Thyroid gland (tissue), 4 donors: ENCODE measurements around the gene RPAIN.

Experiments
- POLR2A ChIP-seq, 2 donors: fragments of 450-650 bp; IDR thresholded peaks; one replicate each; pipeline ENCODE4 v1.6.1; 2017; ENCODE audit warnings: antibody characterized with exemption in 2 of 2, mild to moderate bottlenecking in 2 of 2, moderate library complexity in 1 of 2
- TF ChIP-seq, protein P1 (sequence below), 6 experiments: fragments of 200-600 bp in 3 of 6; fragments of 450-650 bp in 3 of 6; sonication (generic) in 3 of 6; IDR thresholded peaks; one replicate each; pipeline ENCODE4 v1.5.1; 2016 to 2019; ENCODE audit warnings: antibody characterized with exemption in 6 of 6, mild to moderate bottlenecking in 2 of 6, inconsistent platforms in 1 of 6, moderate library complexity in 1 of 6

DNA sequence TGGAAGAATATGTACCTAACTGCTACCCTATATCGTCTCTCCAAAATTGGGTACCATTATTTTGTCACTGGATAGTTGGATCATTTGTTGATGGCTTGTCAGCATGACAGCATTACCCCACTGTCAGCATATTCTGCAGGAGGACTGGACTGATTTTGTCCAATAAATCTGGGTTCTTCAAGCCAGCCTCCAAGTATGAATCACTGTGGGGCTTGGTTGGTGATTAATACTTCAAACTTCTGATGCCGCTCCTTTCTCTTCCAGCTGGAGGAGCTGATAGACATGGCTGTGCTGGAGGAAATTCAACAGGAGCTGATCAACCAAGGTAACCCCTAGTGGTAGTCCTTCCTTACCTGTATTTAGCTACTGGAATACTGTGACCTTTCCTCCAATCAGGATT, 2.5 kb downstream of the RPAIN start:
- no peak for TF ChIP-seq POLR2A (IDR thresholded peaks at IDR 0.05)
- TF ChIP-seq, protein P1, sequence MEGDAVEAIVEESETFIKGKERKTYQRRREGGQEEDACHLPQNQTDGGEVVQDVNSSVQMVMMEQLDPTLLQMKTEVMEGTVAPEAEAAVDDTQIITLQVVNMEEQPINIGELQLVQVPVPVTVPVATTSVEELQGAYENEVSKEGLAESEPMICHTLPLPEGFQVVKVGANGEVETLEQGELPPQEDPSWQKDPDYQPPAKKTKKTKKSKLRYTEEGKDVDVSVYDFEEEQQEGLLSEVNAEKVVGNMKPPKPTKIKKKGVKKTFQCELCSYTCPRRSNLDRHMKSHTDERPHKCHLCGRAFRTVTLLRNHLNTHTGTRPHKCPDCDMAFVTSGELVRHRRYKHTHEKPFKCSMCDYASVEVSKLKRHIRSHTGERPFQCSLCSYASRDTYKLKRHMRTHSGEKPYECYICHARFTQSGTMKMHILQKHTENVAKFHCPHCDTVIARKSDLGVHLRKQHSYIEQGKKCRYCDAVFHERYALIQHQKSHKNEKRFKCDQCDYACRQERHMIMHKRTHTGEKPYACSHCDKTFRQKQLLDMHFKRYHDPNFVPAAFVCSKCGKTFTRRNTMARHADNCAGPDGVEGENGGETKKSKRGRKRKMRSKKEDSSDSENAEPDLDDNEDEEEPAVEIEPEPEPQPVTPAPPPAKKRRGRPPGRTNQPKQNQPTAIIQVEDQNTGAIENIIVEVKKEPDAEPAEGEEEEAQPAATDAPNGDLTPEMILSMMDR (IDR thresholded peaks at IDR 0.05) = no peak
